PFSK-1 (cell line): ENCODE data around the gene CACNG7.

Experiments
- POLR2AphosphoS5 ChIP-seq: IDR thresholded peaks from 2 replicates; pipeline ENCODE4 v1.6.1; 2012; ENCODE audit warnings: low read depth, mild to moderate bottlenecking, control low read depth, low read length, moderate library complexity
- REST ChIP-seq, 2 experiments: IDR thresholded peaks; 2 replicates each; pipeline versions ENCODE4 v1.6.1 to v1.8.0; 2011 to 2012; ENCODE audit warnings: low read depth in 2 of 2, low read length in 2 of 2, control low read depth in 1 of 2, inconsistent platforms in 1 of 2, mild to moderate bottlenecking in 1 of 2, moderate library complexity in 1 of 2; ENCODE audit not compliant: insufficient read depth in 1 of 2
- SIN3A ChIP-seq: IDR thresholded peaks from 2 replicates; pipeline ENCODE4 v1.6.1; 2012; ENCODE audit warnings: mild to moderate bottlenecking, low read length, moderate library complexity, borderline replicate concordance; ENCODE audit not compliant: insufficient read depth
- TAF1 ChIP-seq: IDR thresholded peaks from 2 replicates; pipeline ENCODE4 v1.6.1; 2012; ENCODE audit warnings: low read length, control low read depth, borderline replicate concordance; ENCODE audit not compliant: insufficient read depth

GRCh38 chr19:53993448-53993847 is 84.4 kb downstream of the CACNG7 start:
- TF ChIP-seq POLR2AphosphoS5 (no peak), REST (IDR thresholded peaks at IDR 0.05; ENCODE audit: insufficient read depth in 1 of 2, low read depth in 2 of 2, low read length in 2 of 2) (no peak), TAF1 (no peak), SIN3A (no peak)
